ENCODE results near the gene CCDC14. TPM values are rescaled to one million over a fixed set of nuclear protein-coding genes. Genes with fewer than 3 reads are reported as not detected.

Gene CCDC14
- total and polyA plus RNA-seq, 2 experiments from 2014 or later, result 52.5 to 113 TPM

GRCh38 chr3:123878807-123879206, 82.2 kb downstream of the CCDC14 start (continued):
- no peak for TF ChIP-seq ZNF331 (CRISPR knock-in tag; IDR thresholded peaks at IDR 0.05; ENCODE audit: low read depth)
- no peak for TF ChIP-seq ZNF114 (CRISPR knock-in tag; IDR thresholded peaks at IDR 0.05)
- TF ChIP-seq JUNB (IDR thresholded peaks at IDR 0.05; ENCODE audit: unreplicated experiment), result no peak
- no peak for TF ChIP-seq CREB1 (CRISPR knock-in tag; IDR thresholded peaks at IDR 0.05; ENCODE audit: low read depth)
- TF ChIP-seq EZH2 (IDR thresholded peaks at IDR 0.05; ENCODE audit: low read depth, unreplicated experiment), result no peak
- TF ChIP-seq, protein P1, sequence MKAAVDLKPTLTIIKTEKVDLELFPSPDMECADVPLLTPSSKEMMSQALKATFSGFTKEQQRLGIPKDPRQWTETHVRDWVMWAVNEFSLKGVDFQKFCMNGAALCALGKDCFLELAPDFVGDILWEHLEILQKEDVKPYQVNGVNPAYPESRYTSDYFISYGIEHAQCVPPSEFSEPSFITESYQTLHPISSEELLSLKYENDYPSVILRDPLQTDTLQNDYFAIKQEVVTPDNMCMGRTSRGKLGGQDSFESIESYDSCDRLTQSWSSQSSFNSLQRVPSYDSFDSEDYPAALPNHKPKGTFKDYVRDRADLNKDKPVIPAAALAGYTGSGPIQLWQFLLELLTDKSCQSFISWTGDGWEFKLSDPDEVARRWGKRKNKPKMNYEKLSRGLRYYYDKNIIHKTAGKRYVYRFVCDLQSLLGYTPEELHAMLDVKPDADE (IDR thresholded peaks at IDR 0.05), result no peak

DNA sequence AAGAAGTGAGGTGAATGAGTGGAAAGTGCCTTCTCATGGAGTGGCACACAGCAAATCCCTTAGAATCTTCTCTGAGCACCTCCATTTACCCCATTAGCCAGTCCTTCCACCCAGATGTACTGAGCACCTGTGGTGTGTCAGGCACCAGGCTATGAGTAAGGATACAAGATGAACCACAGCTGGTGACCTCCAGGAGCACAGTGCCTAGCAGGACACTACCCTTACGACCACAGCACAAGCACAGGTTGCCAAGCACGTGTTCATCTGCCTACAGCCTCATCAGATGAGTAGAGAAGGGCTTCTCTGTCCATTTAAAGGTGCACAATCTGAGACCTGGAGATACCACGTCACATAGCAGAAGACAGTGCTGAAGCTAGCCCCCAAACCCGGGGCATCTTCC, 83.1 kb downstream of the CCDC14 start:
- H3K36me3 Mint-ChIP-seq (ENCODE audit: low read depth), result no peaks in the 10 kb centered on the region; the same call in 2 of the 3 replicates
- no peak overlapping the region for H3K4me2 ChIP-seq
- no peaks in the 10 kb centered on the region for H3F3A ChIP-seq (replicated peaks; ENCODE audit: low read depth)
- H3K4me1 Mint-ChIP-seq, result peaks cover 13% of the 10 kb centered on the region
- H3K9me3 Mint-ChIP-seq, result no peaks in the 10 kb centered on the region
- H3K27ac Mint-ChIP-seq, result no peak overlapping the region
- H2AFZ ChIP-seq, result no peak overlapping the region
- no peak for ATAC-seq
- no peak overlapping the region for H3K27ac ChIP-seq (ENCODE audit: low read depth)
- H3K9me2 ChIP-seq (ENCODE audit: insufficient read depth), result peaks cover 8% of the 10 kb centered on the region; the same call in 1 of the 2 replicates
- H3K36me3 ChIP-seq (ENCODE audit: insufficient read depth), result no peaks in the 10 kb centered on the region
- DNase-seq (ENCODE audit: low spot score), result no peak
- no peaks in the 10 kb centered on the region; the same call in 1 of the 2 replicates for H4K20me1 ChIP-seq (replicated peaks; ENCODE audit: insufficient read depth)
- peaks cover 7% of the 10 kb centered on the region for H3K27me3 ChIP-seq (ENCODE audit: insufficient read depth)
- peaks cover 10% of the 10 kb centered on the region; the same call in 1 of the 2 replicates for H3K4me1 ChIP-seq (ENCODE audit: insufficient read depth)
- no peak overlapping the region for H3K4me3 ChIP-seq
- H3K27me3 Mint-ChIP-seq (ENCODE audit: insufficient read depth, low read depth, poor library complexity), result peaks cover 8% of the 10 kb centered on the region
- H3K4me3 Mint-ChIP-seq, result no peak overlapping the region
- H3K79me2 ChIP-seq (replicated peaks; ENCODE audit: insufficient read depth), result no peaks in the 10 kb centered on the region
- no peak for TF ChIP-seq ZNF331 (CRISPR knock-in tag; IDR thresholded peaks at IDR 0.05; ENCODE audit: low read depth)
- no peak for TF ChIP-seq EZH2phosphoT487 (IDR thresholded peaks at IDR 0.05; ENCODE audit: unreplicated experiment)
- TF ChIP-seq, protein P2, sequence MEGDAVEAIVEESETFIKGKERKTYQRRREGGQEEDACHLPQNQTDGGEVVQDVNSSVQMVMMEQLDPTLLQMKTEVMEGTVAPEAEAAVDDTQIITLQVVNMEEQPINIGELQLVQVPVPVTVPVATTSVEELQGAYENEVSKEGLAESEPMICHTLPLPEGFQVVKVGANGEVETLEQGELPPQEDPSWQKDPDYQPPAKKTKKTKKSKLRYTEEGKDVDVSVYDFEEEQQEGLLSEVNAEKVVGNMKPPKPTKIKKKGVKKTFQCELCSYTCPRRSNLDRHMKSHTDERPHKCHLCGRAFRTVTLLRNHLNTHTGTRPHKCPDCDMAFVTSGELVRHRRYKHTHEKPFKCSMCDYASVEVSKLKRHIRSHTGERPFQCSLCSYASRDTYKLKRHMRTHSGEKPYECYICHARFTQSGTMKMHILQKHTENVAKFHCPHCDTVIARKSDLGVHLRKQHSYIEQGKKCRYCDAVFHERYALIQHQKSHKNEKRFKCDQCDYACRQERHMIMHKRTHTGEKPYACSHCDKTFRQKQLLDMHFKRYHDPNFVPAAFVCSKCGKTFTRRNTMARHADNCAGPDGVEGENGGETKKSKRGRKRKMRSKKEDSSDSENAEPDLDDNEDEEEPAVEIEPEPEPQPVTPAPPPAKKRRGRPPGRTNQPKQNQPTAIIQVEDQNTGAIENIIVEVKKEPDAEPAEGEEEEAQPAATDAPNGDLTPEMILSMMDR (conservative IDR thresholded peaks at IDR 0.05; ENCODE audit: low read depth in 2 of 2), result no peak
- TF ChIP-seq EZH2 (IDR thresholded peaks at IDR 0.05; ENCODE audit: low read depth, unreplicated experiment), result no peak
- TF ChIP-seq POLR2AphosphoS5 (IDR thresholded peaks at IDR 0.05; ENCODE audit: low read depth), result no peak
- TF ChIP-seq CREB1 (CRISPR knock-in tag; IDR thresholded peaks at IDR 0.05; ENCODE audit: low read depth), result no peak
- no peak for TF ChIP-seq REST (IDR thresholded peaks at IDR 0.05; ENCODE audit: unreplicated experiment)
- TF ChIP-seq JUNB (IDR thresholded peaks at IDR 0.05; ENCODE audit: unreplicated experiment), result no peak
- TF ChIP-seq, protein P1 (IDR thresholded peaks at IDR 0.05), result no peak
